Measurements from ENCODE around the gene SLC8A2. TPM values are rescaled to one million over a fixed set of nuclear protein-coding genes. Genes with fewer than 3 reads are reported as not detected.

SLC8A2 gene
- total RNA-seq, 2 donors from 2014 or later, result 0.74 to 2.3 TPM

DNA sequence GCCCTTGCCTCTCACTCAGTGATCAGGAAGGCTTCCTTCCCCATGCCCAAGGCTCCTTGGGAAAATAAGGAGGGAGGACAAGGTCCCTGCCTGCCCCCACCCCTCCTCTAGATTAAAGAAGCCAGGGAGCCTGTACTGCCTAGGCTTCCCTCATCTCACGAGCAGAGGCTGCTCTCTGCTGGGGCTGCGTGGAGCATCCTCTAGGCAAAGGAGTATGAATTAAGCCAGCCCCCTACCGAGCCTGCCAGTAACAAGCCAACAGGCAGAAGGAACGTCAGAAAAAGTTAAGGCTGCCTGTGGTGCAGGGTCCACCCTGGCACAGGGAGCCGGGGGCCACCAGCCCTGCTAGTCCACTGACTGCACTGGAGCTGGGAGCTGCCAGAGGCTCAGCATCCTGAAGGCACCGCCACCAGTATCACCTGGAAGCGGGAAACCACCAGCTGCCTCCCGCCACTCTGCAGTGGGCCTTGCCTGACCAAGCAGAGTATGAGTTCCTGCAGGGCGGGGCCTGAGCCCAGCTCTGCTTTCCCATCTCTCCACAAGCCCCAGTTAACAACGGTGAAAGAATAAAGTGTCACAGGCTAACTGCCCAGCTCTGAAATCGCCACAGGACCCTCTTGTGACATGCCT, 36.3 kb upstream of the SLC8A2 start:
- H3K27me3 ChIP-seq, result no peaks in the 10 kb centered on the region
- intact Hi-C loops (cut with DNase I), result no loop called here
- peaks cover 9% of the 10 kb centered on the region for H3K36me3 ChIP-seq
- H3K9me3 ChIP-seq, result no peaks in the 10 kb centered on the region
- H3K4me3 ChIP-seq, result no peak overlapping the region
- TF ChIP-seq, protein P1, sequence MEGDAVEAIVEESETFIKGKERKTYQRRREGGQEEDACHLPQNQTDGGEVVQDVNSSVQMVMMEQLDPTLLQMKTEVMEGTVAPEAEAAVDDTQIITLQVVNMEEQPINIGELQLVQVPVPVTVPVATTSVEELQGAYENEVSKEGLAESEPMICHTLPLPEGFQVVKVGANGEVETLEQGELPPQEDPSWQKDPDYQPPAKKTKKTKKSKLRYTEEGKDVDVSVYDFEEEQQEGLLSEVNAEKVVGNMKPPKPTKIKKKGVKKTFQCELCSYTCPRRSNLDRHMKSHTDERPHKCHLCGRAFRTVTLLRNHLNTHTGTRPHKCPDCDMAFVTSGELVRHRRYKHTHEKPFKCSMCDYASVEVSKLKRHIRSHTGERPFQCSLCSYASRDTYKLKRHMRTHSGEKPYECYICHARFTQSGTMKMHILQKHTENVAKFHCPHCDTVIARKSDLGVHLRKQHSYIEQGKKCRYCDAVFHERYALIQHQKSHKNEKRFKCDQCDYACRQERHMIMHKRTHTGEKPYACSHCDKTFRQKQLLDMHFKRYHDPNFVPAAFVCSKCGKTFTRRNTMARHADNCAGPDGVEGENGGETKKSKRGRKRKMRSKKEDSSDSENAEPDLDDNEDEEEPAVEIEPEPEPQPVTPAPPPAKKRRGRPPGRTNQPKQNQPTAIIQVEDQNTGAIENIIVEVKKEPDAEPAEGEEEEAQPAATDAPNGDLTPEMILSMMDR (IDR thresholded peaks at IDR 0.05), result no peak
- DNase-seq, result no peak
- peaks cover 8% of the 10 kb centered on the region for H3K4me1 ChIP-seq
- no peak overlapping the region for H3K27ac ChIP-seq
- no peak overlapping the region for H3K9ac ChIP-seq (ENCODE audit: low read depth in 2 of 2, low read length in 2 of 2)

DNA sequence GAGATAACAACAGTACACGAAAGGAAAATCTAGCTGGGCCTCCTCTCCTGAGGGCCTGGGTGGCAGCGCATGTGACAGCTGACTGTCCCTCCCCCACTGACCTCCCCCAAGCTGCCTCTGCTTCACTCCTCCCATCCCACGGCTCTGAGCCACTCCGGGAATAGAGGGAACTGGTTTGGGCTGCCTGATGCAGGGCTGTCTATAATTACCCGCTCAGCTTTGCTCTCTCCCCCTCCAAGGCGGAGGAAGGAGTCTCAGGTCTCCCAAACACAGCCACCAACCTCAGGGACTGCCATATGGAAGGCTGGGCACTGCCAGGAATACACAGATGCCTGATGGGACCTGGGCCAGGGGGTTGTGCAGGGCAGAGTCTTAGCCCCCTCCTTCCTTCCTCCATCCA, 35.3 kb upstream of the SLC8A2 start:
- Histone ChIP-seq H3K9me3 (no peaks in the 10 kb centered on the region), H3K4me3 (no peak overlapping the region), H3K27me3 (no peaks in the 10 kb centered on the region), H3K9ac (ENCODE audit: low read depth in 2 of 2, low read length in 2 of 2) (no peak overlapping the region), H3K27ac (no peak overlapping the region), H3K36me3 (peaks cover 15% of the 10 kb centered on the region), H3K4me1 (peaks cover 5% of the 10 kb centered on the region)
- no peak for DNase-seq
- intact Hi-C loops (cut with DNase I), result no loop called here
- TF ChIP-seq, protein P1 (IDR thresholded peaks at IDR 0.05), result no peak

DNA sequence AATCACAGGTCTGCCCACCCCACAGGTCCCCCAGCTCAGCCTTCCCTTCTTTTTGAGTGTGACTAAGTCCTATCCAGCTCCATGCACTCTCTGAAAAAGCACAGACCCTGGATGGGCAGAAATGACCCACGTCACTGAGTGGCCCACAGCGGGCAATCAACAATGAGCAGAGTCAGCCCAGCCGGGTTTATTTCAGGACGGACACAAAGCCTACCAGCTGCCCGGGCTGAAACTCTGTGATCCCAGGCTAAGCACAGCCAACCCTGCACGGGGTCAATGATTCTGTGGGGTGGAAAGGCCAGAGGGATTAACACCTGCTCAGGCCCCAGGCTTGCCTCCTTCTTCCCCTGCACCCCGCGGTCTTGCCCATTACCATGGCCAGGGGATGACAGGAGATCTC, 34.8 kb upstream of the SLC8A2 start:
- H3K9ac ChIP-seq (ENCODE audit: low read depth in 2 of 2, low read length in 2 of 2), result no peak overlapping the region
- intact Hi-C loops (cut with DNase I), result no loop called here
- TF ChIP-seq, protein P1 (IDR thresholded peaks at IDR 0.05), result no peak
- H3K27me3 ChIP-seq, result no peaks in the 10 kb centered on the region
- H3K27ac ChIP-seq, result no peak overlapping the region
- peaks cover 17% of the 10 kb centered on the region for H3K36me3 ChIP-seq
- no peaks in the 10 kb centered on the region for H3K9me3 ChIP-seq
- no peaks in the 10 kb centered on the region for H3K4me1 ChIP-seq
- DNase-seq, result no peak
- H3K4me3 ChIP-seq, result no peak overlapping the region

DNA sequence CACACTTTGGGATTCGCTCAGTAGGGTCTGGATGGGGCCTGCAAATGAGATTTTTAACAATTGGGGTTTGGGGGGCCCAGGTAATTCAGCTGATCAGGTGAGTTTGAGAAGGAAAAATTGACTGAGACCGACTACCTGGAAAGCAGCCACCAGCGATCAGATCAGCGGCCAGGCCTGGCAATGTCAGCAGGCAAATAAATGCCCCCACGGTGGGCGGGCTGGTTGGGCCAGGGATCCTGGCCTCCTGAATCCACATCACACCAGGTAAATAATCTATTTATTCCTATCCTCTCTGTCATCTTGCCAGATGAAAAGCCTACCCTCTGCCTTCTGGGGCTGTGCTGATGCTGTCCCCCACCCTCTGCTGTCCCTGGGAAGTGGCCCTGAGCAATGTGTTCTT, 33.8 kb upstream of the SLC8A2 start:
- Histone ChIP-seq H3K27me3 (no peaks in the 10 kb centered on the region), H3K4me3 (no peak overlapping the region), H3K9ac (ENCODE audit: low read depth in 2 of 2, low read length in 2 of 2) (no peak overlapping the region), H3K9me3 (no peaks in the 10 kb centered on the region), H3K36me3 (peaks cover 20% of the 10 kb centered on the region), H3K4me1 (no peaks in the 10 kb centered on the region), H3K27ac (no peak overlapping the region)
- intact Hi-C loops (cut with DNase I), result no loop called here
- TF ChIP-seq, protein P1 (IDR thresholded peaks at IDR 0.05), result no peak
- no peak for DNase-seq

DNA sequence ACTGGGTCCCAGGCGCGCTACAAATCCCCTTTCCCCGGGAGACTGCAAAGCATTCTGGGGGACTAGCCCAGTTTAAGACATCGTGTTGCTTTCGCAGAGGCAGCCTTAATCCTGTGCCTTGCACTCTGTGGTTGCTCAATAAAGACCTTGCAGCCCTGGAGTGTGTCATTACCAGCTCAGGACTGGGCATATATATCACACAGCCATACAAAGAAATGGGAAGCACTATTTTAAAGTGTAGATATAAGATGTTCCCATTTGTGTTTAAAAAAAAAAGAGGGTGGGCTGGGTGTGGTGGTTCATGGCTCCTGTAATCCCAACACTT, 32.1 kb upstream of the SLC8A2 start:
- TF ChIP-seq, protein P1 (IDR thresholded peaks at IDR 0.05), result no peak
- Histone ChIP-seq H3K9ac (ENCODE audit: low read depth in 2 of 2, low read length in 2 of 2) (no peak overlapping the region), H3K27ac (no peak overlapping the region), H3K4me1 (no peaks in the 10 kb centered on the region), H3K9me3 (no peaks in the 10 kb centered on the region), H3K36me3 (peaks cover 20% of the 10 kb centered on the region), H3K27me3 (no peaks in the 10 kb centered on the region), H3K4me3 (no peak overlapping the region)
- intact Hi-C loops (cut with DNase I), result no loop called here
- no peak for DNase-seq
